Kasumi-1 (cell line): ENCODE results near the gene KIAA0408.

ENCODE experiments used
- DNase-seq, 2 experiments: peaks; one replicate each; lab custom pipeline; 2025; lab: John Stamatoyannopoulos, UW

Gene KIAA0408

DNA sequence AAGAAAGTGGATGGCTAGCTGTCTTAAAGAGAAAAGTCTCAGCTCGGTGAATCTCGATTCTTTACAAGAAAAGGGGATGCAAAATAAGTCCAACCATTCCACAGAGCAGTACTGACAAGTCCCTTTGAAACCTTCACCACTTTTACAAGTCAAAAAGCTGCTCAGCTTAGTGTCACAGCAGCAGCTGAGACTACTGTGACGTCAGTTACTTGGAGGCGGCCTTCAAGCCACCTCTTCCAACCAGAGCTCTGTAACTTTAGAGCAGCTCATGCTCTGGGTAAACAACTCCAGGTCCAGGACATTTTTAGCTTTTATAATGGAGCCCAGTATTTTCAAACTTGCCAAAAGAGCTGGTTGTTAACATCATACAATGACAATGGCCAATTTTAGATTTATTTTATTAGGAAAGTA lies at the start of gene KIAA0408:
KIAA0408 (minus strand) TSS at position 159 of the 411 bp plus-strand sequence. CDS start 5,408 bp downstream, outside the sequence.
- no peak for DNase-seq

DNA sequence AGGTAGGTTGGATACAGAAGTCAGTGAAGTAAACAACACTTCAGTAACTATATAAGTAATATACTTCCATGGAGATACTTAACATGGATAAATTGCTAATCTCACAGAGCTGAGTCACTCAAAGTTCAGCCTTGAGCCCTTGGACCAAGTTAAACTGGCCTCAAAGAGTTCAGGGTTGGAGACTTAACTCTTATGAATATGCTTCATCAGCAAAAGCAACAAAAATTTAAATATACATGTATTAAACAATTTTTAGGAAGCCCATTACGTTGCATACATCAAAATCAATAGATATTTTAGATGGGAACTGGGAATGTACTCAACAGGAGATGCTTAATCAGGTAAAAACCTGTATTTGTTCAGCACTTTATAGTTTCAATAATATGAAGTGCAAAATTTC lies 47.7 kb upstream of the KIAA0408 start:
- DNase-seq = no peak

DNA sequence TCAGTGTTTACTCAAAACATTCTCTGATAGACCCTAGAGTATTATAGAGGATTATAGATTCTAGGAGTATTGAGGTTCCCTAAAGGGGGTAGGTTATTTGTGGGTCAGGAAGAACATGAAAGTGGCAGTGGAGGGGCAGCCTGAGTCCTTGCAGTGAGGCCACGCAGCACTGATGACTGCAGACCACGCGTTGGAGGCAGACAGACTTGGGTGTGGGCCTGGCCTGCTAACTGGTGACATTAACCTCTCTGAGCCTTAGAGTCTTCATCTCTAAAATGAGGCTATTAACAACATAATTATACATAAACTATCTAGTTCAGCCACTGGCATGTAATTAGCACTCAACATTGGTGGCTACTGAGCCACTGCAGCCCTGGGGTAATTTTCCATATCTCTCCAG lies 43.8 kb upstream of the KIAA0408 start:
- DNase-seq = no peak

DNA sequence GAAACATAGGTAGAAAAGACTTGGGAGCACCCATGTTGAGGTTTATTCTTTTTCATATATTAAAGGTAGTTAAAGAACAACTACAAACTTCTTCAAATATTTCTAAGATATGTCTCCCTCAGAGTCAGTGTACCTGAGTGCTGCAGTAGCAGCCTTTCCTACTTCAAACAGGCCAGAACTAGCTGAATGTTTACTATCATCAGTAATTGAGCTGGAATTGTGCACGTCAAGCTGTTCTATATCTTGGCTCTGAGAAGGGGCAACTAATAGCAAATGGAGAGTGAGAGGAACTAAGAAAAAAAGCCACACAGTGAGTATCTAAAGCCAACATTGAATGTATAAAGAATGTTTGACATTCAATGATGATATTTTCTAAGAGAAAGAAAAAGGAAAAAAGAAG lies 38.2 kb upstream of the KIAA0408 start:
- DNase-seq = no peak

DNA sequence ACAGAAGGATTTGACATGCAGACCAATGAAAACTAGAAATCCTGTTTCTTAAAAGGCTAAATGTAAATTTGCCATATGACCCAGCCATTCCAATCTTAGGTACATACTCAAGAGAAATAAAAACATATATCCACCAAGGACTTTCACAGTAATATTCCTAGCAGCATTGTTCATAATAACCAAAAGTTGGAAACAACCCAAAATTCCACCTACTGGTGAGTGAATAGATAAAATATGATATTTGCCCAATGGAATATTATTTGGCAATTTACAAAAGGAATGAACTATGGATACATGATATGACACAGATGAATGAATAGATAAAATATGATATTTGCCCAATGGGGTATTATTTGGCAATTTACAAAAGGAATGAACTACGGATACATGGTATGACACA lies 37.3 kb upstream of the KIAA0408 start:
- no peak for DNase-seq

DNA sequence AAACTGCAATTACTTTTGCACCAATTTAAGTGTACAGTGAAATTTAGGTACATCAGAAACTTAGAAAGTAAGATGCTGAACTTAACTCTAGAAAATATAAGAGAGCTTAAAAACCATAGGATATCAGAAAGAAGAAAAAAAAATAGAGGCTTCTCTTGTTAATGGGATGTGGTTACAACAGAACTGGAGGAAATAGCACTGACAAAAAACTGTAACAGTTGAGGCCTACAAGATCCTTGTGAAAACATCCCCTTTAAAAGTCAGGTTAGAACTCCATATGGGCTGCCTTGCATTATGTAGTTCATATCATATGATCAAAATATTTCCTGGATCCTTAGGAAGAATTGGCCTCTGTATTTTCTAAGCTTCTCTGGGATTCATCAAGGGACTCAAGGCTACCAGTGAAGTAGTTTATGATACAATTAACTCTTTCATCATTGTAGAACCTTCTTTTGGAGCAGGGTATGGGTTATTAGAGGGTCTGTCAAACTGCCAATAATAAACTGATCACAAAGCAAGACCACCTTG lies 35.1 kb upstream of the KIAA0408 start:
- DNase-seq = peak; percentile 28 to 38

DNA sequence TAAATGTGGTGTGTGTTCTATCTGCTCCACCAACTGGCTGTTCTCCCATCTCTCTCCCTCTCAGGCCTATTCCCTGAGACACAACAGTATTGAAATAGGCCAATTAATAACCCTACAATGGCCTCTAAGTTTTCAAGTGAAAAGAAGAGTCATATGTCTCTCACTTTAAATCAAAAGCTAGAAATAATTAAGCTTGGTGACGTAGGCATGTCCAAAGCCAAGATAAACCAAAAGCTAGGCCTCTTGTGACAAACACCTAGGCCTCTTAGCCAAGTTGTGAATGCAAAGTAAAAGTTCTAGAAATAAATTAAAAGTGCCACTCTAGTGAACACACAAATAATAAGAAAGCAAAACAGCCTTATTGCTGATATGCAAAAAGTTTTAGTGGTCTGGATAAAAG lies 30.1 kb upstream of the KIAA0408 start:
- DNase-seq = no peak

DNA sequence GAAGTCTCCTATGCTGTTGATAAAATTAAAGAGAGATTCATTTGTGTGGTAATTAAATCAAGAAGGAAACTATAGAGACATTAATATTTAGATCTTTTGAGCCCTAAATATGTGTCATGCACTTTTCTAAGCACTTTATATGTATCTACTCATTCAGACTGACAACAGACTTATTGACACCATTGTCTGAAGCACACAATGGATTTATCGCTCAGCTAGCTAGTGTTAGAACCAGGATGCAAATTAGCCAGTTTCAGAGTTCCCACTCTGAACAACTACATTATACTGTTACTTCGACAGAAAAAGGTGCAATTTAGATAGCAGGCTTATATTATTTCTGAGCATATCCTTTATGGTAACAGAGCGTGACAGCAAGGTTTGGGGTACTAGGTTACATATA lies 27.7 kb upstream of the KIAA0408 start:
- no peak for DNase-seq

DNA sequence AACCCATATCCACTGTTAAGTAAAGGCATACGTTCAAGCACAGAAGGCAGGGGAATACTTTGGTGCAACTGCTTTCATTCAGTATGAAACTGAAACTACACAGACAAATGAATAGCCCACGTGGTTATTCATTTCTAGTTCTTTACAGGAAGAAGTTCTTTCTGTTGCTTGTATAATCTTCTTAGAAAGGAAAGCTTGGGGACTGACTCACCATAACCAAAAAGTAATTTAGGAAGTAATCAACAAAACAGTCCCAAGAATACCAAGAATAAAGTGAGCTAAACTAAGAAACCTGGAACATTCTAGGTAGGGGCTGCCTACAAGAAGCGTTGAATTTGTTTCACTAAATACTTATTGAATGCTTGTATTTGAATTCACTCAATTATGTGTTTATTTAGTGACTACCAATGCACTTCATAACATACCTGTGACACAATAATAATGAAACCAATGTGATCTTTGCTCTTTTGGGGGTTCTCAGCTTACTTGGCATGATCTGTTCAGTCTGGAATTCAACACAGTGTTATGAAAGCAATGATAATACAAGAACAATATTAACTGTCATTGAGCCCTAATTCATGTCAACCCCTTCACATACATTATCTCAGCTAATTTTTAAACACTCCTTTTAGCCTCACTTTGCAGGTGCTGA lies 25.1 kb upstream of the KIAA0408 start:
- peak; percentile 47 to 54 for DNase-seq

DNA sequence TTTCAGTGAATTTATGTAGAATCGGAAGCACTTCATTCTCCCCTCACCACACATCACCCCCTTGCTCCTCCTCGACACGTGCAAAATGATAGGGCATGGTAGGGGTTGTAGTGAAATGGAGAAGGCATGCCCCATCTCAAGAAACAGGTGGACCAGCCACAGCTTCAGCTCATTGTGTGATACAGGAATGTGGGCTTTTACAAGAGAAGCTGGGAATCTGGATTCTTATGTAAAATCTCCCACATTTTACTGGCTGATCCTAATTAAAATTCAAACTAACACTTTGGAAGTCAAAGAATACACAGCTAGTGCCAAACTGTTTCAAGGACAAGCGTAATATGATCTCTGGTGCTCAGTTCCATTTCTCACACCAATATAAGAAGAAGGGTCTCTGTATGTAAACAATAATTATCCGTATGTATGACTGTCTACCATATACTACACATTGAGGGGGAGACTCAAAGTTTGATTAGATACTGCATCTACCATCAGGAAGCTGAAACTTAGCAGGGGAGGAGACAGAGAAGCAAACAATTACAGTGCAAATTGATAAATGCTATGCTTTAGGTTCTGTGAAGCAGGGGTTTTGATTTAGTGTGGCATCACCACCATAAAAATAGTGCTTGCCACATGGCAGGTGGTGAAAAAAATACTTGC lies 24.3 kb upstream of the KIAA0408 start:
- DNase-seq = no peak

DNA sequence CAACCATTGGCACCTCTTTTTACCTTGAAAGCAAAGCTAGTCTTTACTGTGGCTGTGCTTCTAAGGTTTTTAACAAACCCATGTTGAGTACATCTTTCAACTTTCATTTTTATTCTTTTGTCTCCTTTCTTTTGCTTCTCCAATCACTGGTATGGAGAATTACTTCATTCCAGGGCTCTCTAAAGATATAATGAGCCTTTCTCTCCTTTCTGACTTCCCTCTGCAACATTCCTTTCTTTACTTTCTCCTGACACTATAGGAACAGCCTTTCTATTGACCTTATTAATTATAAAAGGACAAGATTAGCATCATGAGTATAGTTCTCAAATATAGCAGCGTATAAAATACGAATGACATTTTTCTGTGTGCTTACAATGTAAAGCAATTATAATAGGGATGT lies 23.1 kb upstream of the KIAA0408 start:
- no peak for DNase-seq

DNA sequence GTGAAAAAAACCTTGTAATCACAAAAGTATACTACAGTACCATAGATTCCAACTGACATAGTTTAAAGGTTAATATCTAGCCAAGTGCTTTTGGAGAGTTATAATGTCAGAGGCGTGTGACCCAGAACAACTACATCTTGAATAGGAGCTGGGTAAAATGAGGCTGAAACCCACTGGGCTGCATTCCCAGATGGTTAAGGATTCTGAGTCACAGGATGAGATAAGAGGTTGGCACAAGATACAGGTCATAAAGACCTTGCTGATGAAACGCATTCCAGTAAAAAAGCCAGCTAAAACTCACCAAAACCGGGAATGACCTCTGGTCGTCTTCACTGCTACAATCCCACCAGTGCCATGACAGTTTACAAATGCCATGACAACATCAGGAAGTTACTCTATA lies 22.4 kb upstream of the KIAA0408 start:
- DNase-seq = no peak

DNA sequence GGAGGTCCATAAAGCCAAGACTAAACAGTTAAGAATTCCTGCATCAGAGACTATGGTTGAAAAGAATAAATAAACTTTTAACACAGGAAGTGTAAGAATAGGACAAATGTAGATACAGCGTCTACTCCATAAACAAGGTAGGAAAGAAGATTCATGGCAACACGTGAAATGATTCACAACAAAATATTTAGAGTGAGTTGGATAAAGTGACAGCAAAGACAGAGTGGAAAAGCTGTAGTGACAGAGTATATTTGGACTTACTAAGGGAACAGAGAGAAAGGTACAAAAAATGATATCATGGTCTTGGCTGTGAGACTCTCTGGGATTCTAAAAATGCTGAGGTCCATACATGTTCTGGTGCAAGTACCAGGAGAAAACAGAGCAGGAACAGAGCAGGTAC lies 21.9 kb upstream of the KIAA0408 start:
- no peak for DNase-seq

DNA sequence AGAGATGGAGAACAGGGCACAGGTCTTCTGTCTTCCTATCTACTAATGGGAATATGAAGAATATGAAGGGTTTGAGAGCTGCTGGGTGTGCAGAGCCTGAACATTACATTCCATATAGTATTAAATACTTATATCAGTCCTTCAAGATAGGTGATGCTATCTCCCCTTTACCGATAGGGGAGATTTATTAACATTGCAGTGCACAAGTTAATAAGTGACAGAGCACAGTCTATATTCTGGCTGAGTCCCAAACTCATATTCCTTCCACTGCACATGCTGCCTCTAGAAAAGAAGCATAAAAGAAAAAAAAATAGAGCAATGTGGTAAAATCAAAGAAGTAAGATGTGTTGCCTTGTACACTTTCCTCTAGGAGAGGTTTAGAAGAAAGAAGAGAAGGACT lies 18.5 kb upstream of the KIAA0408 start:
- DNase-seq = no peak

DNA sequence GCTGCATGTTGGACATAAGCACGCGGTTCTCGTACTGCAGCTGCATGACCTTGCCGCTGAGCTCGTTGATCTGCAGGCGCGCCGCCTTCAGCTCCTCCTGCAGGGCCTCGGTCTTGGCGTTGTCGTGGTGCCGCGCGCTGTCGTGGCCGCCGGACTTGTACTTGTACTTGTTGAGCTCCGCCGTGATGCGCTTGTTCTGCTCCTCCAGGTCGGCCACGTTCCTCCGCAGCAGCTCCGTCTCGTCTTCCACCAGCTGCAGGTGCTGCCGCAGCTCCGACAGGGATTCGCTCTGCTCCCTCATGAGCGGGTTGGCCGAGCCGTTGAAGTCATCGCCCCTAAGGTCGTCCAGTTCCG lies 16.6 kb upstream of the KIAA0408 start:
- DNase-seq = no peak

DNA sequence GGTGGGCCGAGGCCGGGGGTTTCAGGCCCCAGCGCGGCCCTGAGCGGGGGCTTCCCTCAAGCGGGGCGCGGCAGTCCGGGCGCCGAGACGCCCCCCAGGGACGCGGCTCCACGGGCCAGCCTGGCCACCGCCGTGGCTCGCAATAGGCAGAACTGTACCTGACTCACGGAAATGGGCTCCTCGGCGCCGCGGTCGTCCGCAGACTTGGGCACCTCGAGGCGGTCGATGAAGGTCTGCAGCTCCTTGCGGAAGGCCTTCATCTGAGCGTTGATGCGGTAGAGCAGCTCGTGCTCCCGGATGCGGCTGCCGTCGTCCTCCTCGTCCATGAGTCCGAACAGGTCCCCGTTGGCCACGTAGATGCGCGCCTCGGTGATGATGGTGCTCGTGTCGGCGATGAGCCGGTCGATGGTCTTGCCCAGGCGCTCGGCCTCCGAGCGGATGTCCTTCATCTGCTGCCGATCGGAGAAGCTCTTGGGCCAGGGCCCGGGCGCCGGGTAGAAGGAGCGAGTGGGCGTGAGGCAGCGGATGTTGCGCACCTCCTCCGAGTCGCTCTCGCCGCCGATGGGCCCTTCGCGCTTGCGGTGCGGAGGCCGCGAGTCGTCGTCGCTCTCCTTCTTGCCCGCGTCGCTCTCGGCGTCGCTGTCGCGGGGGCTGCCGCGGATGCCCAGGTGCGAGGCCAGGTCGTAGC lies 16.1 kb upstream of the KIAA0408 start:
- no peak for DNase-seq

DNA sequence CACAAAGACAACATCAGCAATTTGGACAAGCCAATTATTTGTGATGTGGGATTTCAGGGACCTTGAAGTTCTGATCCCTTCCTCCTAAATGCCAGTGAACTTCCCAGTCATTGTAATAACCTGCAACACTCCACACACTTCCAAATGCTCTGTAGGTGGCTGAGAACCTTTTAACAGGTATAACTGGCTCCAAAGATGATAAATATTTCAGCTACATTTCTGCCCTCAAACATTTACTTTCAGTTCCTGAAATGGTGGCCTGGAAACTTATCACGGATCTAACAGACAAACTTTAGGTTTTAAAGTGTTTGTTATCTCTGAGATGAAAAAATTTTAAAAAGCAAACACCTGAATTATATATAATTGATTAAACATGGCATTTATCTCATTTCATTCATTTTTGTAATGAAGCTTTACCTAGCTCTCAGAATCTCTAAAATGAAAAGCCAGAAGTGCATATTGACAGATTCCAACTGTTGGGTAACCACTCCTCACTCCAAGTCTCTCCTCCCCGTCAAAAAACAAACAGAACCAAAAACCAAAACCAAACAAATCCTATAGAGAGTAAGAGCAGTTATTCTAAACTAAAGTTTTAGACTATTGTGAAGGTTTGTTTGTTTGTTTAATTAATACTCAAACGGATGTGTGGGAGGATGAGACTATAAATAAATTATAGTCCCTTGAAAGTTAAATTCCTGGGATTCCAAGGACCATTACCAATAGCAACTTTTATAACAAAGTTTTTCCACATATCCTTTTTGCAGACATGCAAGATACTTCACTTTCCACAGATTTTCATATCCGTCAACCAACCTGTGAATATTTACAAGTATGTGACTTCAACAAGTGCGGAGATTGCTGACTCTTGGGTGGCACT lies 12.4 kb upstream of the KIAA0408 start:
- DNase-seq = no peak

DNA sequence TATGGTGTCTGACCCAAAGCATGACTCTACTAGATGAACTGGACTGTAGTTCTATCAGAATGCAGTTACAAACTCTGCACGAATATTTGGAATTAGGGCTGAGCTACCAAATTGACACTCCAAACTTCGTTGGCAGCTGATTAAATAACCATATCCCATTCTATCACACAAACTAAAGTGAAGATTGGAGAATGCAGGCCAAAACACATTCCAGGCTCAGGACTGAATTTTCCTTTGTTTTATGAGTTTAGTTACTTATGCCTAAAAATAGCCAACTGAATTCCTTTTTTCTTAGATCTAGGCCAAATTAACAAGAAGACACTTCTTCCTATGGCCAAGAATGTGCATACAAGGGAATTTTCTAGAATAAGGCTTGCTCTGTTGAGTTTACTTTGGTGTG lies 9.7 kb upstream of the KIAA0408 start:
- no peak for DNase-seq

DNA sequence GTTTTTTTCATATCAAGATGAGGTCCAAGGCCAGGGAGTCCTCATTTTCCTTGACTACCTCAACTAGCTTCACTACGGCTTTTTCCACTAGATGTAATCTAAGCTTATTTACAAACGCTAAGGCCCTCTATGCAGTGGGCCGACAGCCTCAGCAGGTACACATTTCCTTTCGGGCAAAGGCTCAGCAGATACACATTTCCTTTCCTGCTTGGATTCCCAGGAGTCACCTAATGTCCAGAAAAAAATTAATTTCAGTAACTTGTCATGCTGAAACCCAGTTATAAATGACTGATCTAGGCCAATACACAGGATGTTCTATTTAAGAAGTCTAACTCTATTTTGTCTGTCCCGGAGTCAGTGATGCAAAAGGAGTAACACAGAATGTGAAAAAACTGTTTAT lies 7.2 kb upstream of the KIAA0408 start:
- no peak for DNase-seq

DNA sequence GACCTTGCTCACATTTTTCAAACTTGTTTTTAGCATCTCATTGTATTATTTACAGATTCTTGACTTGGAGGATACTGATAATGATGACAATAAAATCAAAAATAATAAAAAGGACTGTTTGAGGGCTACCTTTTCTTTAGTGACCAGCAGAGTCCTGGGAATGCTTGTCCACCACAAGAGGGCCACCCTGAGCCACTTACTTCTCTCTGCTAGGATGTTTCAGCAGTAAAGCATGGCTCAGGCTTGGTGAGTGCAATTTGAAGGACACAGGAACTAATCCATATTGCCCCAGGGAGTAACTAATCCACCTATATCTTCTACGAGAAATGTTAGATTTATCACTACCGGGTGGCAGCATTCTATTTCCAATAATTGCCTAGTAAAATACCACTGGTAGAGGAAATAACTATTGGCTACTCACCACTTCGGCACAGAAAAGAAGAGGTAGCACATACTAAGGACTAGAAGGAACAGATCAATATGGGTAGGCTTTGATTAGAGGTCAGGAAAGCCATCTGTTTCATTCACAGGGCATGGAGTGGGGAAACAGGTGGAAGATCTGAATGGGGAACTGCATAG lies 5.8 kb upstream of the KIAA0408 start:
- peak; percentile 55 to 79 for DNase-seq

DNA sequence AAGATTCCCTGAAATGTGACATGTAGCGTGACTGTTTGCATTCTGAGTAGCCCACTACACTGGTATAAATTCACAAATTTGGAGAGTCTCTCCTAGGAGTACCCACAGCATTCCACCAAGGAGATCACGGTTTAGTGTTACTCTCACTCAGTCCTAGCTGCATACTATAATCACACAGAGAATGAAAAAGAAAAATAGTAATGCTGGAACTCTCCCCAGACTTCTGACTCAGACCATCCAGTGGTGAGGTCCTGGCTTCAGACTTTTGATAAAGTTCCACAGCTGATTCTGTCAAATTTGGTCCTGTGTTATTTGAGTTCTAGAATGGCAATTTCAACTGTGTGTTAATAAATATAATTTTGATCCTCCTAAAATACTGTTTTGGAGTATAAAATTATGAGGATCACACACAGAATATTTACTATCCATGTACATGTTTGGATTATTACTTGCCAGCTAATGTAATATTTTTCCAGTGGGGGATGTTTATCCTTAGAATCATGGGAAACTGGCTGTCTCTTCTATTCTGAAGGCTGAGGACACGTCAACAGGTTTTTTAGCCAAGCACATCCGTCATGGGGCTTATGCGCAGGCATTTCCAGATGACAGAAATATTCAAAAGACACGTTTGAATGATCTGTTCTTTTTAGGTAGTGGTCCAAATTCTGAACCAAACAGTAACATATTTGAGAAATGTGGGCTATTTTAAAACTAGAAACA lies 5.1 kb upstream of the KIAA0408 start:
- DNase-seq = no peak
